NB4 (cell line): ENCODE results near the gene MUC5B.
A peak's percentile ranks its signal among the peaks of the same experiment; 100 is the strongest.

Experiments used
- DNase-seq: peaks from one replicate; pipeline ENCODE4 v3.0.0; 2010; ENCODE audit warnings: low read depth
- H3K4me3 ChIP-seq: one replicate; pipeline ENCODE4 v1.5.1; 2011; ENCODE audit warnings: mild to moderate bottlenecking, low read depth, low read length, moderate library complexity
- MAX ChIP-seq: IDR thresholded peaks from 2 replicates; pipeline ENCODE4 v1.6.1; 2011; ENCODE audit warnings: low read depth, low read length
- MYC ChIP-seq: IDR thresholded peaks from 2 replicates; pipeline ENCODE4 v1.6.1; 2011; ENCODE audit warnings: low read depth, low read length
- POLR2A ChIP-seq: IDR thresholded peaks from 2 replicates; pipeline ENCODE4 v1.6.1; 2011; ENCODE audit warnings: mild to moderate bottlenecking; ENCODE audit not compliant: insufficient read length; ENCODE audit errors: extremely low read depth
- TF ChIP-seq, protein P1 (sequence below): IDR thresholded peaks from one replicate; pipeline ENCODE4 v1.5.1; 2012; ENCODE audit warnings: low read depth, low read length

The MUC5B gene

GRCh38 chr11:1200611-1201191 lies 22.2 kb upstream of the MUC5B start:
- TF ChIP-seq MYC = no peak
- no peak for TF ChIP-seq MAX
- TF ChIP-seq, protein P1, sequence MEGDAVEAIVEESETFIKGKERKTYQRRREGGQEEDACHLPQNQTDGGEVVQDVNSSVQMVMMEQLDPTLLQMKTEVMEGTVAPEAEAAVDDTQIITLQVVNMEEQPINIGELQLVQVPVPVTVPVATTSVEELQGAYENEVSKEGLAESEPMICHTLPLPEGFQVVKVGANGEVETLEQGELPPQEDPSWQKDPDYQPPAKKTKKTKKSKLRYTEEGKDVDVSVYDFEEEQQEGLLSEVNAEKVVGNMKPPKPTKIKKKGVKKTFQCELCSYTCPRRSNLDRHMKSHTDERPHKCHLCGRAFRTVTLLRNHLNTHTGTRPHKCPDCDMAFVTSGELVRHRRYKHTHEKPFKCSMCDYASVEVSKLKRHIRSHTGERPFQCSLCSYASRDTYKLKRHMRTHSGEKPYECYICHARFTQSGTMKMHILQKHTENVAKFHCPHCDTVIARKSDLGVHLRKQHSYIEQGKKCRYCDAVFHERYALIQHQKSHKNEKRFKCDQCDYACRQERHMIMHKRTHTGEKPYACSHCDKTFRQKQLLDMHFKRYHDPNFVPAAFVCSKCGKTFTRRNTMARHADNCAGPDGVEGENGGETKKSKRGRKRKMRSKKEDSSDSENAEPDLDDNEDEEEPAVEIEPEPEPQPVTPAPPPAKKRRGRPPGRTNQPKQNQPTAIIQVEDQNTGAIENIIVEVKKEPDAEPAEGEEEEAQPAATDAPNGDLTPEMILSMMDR = no peak
- no peak for TF ChIP-seq POLR2A
- no peak for DNase-seq
- no peak overlapping the region for H3K4me3 ChIP-seq

DNA sequence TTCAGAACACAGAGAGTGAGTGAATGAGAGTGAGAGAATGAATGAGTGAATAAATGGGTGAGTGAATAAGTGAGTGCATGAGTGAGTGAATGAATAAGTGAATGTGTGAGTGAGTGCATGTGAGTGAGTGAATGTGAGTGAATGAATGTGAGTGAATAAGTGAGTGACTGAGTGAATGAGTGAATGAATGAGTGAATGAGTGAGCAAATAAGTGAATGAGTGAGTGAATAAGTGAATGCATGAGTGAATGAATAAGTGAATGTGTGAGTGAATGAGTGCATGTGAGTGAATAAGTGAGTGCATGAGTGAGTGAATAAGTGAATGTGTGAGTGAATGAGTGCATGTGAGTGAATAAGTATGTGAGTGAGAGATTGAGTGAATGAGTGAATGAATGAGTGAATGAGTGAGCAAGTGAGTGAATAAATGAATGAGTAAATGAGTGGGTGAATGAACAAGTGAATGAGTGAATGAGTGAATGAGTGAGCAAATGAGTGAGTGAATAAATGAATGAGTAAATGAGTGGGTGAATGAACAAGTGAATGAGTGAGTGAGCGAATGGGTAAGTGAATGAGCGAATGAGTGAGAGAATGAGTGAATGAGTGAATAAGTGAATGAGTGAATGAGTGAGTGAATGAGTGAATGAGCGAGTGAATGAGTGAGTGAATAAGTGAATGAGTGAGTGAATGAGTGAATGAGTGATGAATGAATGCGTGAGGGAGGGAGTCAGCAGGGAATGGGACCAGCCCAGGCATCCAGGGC lies 21.3 kb upstream of the MUC5B start:
- no peak overlapping the region for H3K4me3 ChIP-seq
- no peak for TF ChIP-seq POLR2A
- no peak for TF ChIP-seq MYC
- TF ChIP-seq, protein P1 = no peak
- no peak for TF ChIP-seq MAX
- DNase-seq = no peak

DNA sequence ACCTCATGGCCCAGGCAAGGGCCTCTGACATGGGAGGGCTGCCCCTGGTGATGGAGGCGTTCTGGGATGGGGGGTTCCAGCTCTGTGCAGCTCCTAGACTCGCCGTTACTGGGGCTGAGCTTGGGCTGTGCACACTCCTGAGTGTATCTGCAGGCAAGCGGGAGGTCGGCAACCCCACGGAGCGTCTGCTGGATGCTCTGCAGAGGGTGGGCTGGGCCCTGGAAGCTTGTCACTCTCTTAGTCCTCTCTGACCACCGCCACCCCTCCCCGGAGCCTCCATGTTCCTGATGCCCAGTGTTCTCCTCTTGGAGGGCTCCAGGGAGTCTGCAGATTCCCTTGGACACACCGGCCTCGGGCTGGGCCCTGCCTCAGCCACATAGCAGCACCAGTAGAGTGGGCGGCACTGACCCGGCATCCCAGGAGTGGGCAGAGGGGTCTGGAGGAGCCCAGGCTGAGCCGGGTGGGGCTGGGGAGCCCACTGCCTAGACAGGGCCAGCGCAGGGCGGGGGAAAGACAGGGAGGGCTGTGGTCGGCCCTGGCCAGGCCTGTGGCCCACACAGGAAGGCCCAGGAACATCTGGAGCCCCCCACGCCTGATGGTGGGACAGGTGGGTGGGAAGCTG lies 20.6 kb upstream of the MUC5B start:
- DNase-seq = peak; percentile 62
- TF ChIP-seq, protein P1 = no peak
- TF ChIP-seq POLR2A (no peak), MAX (no peak), MYC (no peak)

DNA sequence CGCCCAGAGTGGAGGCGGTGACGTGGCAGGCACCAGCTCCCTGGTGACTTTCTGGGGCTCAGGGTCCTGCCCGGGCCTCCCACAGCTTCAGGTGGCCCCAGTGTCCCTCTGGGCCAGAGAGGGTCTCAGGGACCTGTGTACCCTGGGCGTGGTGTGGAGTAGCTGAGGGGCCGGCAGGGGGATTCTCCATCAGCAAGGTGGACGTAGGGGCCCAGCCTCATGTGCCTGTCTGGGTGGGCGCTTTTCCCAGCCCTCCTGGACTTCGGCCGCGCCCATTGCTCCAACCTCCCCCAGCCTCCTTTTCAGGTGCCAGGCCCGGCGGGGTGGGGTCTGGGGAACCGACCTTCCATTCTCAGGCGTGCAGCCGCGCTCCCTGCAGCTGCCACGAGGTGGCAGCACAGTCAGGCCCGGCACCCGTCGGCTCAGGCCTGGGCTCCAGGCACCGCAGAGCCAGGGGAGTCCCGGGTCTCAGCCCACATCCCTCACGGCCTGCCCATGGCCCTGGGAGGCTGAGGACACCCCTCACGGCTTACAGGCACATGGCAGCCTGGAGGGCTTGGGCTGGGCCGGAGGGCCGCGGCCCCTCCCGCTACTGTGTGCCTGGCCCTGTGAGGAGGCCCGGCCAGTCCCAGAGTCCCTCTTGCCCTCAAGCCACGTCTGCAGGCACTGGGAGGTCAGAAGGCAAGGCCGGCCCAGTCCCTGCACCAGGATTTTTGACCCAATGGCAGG lies 19.9 kb upstream of the MUC5B start:
- peak; percentile 65 for DNase-seq
- TF ChIP-seq POLR2A = no peak
- no peak; the same call in 1 of the 2 replicates for TF ChIP-seq MAX
- TF ChIP-seq, protein P1 = peak; percentile 90
- TF ChIP-seq MYC = no peak
- no peak overlapping the region for H3K4me3 ChIP-seq

More for the DNA sequence above, 20.6 kb upstream of the MUC5B start:
- no peak overlapping the region for H3K4me3 ChIP-seq

DNA sequence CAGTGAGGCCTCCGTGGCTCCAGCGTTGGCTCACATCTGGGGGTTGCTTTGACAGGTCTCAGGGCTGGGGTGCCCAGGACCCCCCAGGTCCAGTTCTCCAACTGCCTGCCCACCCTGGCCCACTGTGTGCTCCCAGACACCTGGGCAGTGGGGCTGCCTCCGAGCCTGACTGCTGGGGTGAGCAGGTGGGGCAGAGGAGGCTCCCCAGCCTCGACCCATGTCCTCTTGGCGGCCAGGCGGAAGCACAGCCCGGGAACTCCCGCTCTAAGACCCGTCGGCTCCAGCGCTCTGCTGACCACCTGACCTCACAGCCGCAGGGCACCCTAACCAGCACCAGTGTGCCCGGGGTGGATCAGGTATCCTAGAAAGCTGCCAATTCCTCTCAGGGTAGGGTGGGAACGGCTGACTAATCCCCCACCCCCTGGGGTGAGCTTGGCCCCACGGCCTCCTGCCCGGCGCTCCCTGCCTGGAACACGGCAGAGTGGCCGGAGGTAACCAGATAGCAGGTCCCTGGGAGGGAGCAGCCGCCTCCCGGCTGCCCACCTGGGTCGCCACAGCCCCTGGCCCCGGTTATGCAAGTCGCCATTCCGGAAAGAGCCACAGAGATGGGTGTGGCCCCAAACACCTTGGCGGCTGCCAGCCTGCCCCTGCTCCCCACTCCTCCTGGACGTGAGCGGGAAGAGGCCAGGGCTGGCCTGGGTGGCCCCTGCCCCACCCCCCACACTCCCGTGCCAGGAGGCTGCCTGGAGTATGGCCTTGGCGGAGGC lies 19.2 kb upstream of the MUC5B start:
- TF ChIP-seq MYC (no peak), POLR2A (no peak), MAX (no peak; the same call in 1 of the 2 replicates)
- TF ChIP-seq, protein P1 = no peak
- DNase-seq = no peak
- no peak overlapping the region for H3K4me3 ChIP-seq
